ENCODE results near the gene ADPRS.
A peak's percentile ranks its signal among the peaks of the same experiment; 100 is the strongest.

ADPRS gene

GRCh38 chr1:36133484-36133883 lies 44.8 kb downstream of the ADPRS start (continued):
- no peak for TF ChIP-seq KLF7 (tag by site-specific recombination; IDR thresholded peaks at IDR 0.05; ENCODE audit: borderline replicate concordance)
- TF ChIP-seq ZNF248 (tag by site-specific recombination; IDR thresholded peaks at IDR 0.05) = no peak

GRCh38 chr1:36134031-36134430 lies 45.3 kb downstream of the ADPRS start:
- H3K36me3 ChIP-seq (ENCODE audit: control insufficient read depth in 2 of 2, insufficient read depth in 1 of 2, low read length in 2 of 2) = peaks cover 0 to 30% of the 10 kb centered on the region in 2 experiments; a peak in 2 of 3 replicates
- ChIA-PET CTCF (interaction anchor here (0.5 to 7.2 kb wide), 22 partner anchors 8 to 1246 kb away, joined by 3 to 156 read pairs (median 5); partner anchors contain the start of gene TRAPPC3), POLR2A (interaction anchor here (0.5 to 1.9 kb wide), 4 partner anchors 12 to 309 kb away, joined by 3 to 7 read pairs (median 3); no protein-coding TSS in a partner anchor)
- H3K9me3 ChIP-seq (ENCODE audit: control insufficient read depth, insufficient read depth, low read depth, low read length) = no peaks in the 10 kb centered on the region
- H3K4me1 ChIP-seq (ENCODE audit: control insufficient read depth, insufficient read depth, low read length) = no peaks in the 10 kb centered on the region
- no peak overlapping the region for H3K4me3 ChIP-seq (ENCODE audit: low read depth, low read length)
- TF ChIP-seq ZNF660 (tag by site-specific recombination; IDR thresholded peaks at IDR 0.05) (no peak), GLIS1 (tag by site-specific recombination; IDR thresholded peaks at IDR 0.05) (peak; percentile 63; the same call in 1 of the 2 replicates), PRDM1 (tag by site-specific recombination; IDR thresholded peaks at IDR 0.05) (no peak), ZNF398 (tag by site-specific recombination; IDR thresholded peaks at IDR 0.05) (0 out of 2 replicates have a peak, but pooled peaks have one; percentile 3)
- no peak overlapping the region for H3K27ac ChIP-seq (ENCODE audit: extremely low read depth, low read depth, low read length)

- 0 out of 2 replicates have a peak, but pooled peaks have one; percentile 34 for TF ChIP-seq ZNF660 (tag by site-specific recombination; IDR thresholded peaks at IDR 0.05)
- peak; percentile 62 for TF ChIP-seq CTCF (tag by site-specific recombination; IDR thresholded peaks at IDR 0.05)
- TF ChIP-seq ZBTB20 (tag by site-specific recombination; IDR thresholded peaks at IDR 0.05) = no peak
- no peak for TF ChIP-seq ZNF155 (tag by site-specific recombination; IDR thresholded peaks at IDR 0.05)
- TF ChIP-seq, protein P1, sequence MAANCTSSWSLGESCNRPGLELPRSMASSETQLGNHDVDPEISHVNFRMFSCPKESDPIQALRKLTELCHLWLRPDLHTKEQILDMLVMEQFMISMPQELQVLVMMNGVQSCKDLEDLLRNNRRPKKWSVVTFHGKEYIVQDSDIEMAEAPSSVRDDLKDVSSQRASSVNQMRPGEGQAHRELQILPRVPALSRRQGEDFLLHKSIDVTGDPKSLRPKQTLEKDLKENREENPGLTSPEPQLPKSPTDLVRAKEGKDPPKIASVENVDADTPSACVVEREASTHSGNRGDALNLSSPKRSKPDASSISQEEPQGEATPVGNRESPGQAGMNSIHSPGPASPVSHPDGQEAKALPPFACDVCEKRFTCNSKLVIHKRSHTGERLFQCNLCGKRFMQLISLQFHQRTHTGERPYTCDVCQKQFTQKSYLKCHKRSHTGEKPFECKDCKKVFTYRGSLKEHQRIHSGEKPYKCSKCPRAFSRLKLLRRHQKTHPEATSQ (tag by site-specific recombination; IDR thresholded peaks at IDR 0.05) = no peak
- TF ChIP-seq ZSCAN30 (tag by site-specific recombination; IDR thresholded peaks at IDR 0.05) = peak; percentile 57; the same call in 1 of the 2 replicates
- peak; percentile 64 for TF ChIP-seq ZNF654 (tag by site-specific recombination; IDR thresholded peaks at IDR 0.05; ENCODE audit: low read depth)
- TF ChIP-seq ZNF600 (tag by site-specific recombination; IDR thresholded peaks at IDR 0.05) = 0 out of 2 replicates have a peak, but pooled peaks have one; percentile 23
- Histone ChIP-seq H3K27ac (ENCODE audit: extremely low read depth, low read depth, low read length) (no peak overlapping the region), H3K9me3 (ENCODE audit: control insufficient read depth, insufficient read depth, low read depth, low read length) (no peaks in the 10 kb centered on the region), H3K36me3 (ENCODE audit: control insufficient read depth in 2 of 2, insufficient read depth in 1 of 2, low read length in 2 of 2) (peaks cover 0 to 37% of the 10 kb centered on the region in 2 experiments; a peak in 2 of 3 replicates), H3K4me3 (ENCODE audit: low read depth, low read length) (no peak overlapping the region), H3K4me1 (ENCODE audit: control insufficient read depth, insufficient read depth, low read length) (no peaks in the 10 kb centered on the region)
- POLR2A ChIA-PET = interaction anchor here (0.8 to 1.3 kb wide), 5 partner anchors 11 to 38 kb away, joined by 3 to 7 read pairs (median 3); no protein-coding TSS in a partner anchor
- CTCF ChIA-PET = interaction anchor here (0.5 to 7.2 kb wide), 34 partner anchors 10 to 339 kb away, joined by 3 to 156 read pairs (median 4); partner anchors contain the start of gene TRAPPC3
Observed at GRCh38 chr1:36134505-36135329, 46.0 kb downstream of the ADPRS start.

Data from HEK293 (cell line).